Retinal pigment epithelial cell (primary cell): Measurements from ENCODE around the gene IFT172.
A peak's percentile ranks its signal among the peaks of the same experiment; 100 is the strongest.
"Not testable (repeated sequence)": the region's sequence is repeated elsewhere in the genome, so short reads cannot be mapped to it uniquely, and the experiment has no call there.

Source experiments
- DNase-seq: peaks from one replicate; pipeline ENCODE4 v3.0.0-alpha.2; 2010; ENCODE audit warnings: low read depth
- H3K4me3 ChIP-seq: 2 replicates; pipeline ENCODE4 v1.5.1; 2011; ENCODE audit warnings: mild to moderate bottlenecking, low read length, control low read depth, moderate library complexity
- TF ChIP-seq, protein P1 (sequence below): conservative IDR thresholded peaks from 2 replicates; pipeline ENCODE4 v1.5.1; 2011; ENCODE audit warnings: low read depth, low read length, control low read depth, inconsistent platforms

The IFT172 gene, protein sequence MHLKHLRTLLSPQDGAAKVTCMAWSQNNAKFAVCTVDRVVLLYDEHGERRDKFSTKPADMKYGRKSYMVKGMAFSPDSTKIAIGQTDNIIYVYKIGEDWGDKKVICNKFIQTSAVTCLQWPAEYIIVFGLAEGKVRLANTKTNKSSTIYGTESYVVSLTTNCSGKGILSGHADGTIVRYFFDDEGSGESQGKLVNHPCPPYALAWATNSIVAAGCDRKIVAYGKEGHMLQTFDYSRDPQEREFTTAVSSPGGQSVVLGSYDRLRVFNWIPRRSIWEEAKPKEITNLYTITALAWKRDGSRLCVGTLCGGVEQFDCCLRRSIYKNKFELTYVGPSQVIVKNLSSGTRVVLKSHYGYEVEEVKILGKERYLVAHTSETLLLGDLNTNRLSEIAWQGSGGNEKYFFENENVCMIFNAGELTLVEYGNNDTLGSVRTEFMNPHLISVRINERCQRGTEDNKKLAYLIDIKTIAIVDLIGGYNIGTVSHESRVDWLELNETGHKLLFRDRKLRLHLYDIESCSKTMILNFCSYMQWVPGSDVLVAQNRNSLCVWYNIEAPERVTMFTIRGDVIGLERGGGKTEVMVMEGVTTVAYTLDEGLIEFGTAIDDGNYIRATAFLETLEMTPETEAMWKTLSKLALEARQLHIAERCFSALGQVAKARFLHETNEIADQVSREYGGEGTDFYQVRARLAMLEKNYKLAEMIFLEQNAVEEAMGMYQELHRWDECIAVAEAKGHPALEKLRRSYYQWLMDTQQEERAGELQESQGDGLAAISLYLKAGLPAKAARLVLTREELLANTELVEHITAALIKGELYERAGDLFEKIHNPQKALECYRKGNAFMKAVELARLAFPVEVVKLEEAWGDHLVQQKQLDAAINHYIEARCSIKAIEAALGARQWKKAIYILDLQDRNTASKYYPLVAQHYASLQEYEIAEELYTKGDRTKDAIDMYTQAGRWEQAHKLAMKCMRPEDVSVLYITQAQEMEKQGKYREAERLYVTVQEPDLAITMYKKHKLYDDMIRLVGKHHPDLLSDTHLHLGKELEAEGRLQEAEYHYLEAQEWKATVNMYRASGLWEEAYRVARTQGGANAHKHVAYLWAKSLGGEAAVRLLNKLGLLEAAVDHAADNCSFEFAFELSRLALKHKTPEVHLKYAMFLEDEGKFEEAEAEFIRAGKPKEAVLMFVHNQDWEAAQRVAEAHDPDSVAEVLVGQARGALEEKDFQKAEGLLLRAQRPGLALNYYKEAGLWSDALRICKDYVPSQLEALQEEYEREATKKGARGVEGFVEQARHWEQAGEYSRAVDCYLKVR (N-terminal part only)

DNA sequence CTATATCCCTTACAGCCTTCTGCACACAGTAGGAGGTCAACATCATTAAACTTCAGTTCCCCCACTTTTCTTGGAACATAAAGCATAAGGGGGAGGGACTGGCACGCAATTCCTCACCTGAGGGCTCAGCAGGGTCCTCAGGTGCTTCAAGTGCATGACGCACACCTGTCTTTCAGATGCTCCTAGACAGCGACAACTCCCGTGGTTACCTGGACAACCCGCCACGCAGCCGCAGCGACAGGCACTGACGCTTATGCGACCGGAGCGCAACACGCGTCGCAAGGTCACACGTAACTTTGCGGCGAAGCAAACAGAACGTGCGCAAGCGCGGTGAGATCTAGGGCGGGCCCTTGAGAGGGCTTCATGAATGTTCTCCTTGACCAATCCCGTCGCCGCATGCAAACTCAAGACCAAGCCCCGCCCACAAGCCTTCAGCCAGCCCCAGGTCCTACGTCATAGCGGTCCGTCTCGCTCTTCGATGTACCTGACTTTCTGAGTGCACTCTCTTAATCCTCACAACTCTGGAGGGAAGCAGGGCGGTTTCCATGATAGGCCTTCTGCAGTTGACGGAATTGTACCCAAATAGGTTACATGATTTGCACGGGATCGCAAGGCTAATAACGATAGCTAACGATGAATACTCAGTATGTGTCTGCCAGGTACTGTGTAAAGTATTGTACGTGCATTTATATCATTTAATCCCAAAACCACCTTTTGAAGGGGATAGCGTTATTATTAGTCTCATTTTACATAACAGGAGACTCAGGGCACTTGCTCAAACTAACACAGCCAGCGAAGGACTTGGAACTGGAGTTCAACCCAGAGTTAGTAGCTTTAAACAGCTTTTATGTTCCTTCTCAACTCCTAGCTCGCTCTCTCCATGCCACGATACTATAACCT is at the start of gene IFT172:
IFT172 (minus strand) TSS at position 246 of the 900 bp plus-strand sequence; CDS start at position 156, 90 bp downstream.
- TF ChIP-seq, protein P1, sequence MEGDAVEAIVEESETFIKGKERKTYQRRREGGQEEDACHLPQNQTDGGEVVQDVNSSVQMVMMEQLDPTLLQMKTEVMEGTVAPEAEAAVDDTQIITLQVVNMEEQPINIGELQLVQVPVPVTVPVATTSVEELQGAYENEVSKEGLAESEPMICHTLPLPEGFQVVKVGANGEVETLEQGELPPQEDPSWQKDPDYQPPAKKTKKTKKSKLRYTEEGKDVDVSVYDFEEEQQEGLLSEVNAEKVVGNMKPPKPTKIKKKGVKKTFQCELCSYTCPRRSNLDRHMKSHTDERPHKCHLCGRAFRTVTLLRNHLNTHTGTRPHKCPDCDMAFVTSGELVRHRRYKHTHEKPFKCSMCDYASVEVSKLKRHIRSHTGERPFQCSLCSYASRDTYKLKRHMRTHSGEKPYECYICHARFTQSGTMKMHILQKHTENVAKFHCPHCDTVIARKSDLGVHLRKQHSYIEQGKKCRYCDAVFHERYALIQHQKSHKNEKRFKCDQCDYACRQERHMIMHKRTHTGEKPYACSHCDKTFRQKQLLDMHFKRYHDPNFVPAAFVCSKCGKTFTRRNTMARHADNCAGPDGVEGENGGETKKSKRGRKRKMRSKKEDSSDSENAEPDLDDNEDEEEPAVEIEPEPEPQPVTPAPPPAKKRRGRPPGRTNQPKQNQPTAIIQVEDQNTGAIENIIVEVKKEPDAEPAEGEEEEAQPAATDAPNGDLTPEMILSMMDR: no peak
- DNase-seq: peak; percentile 98
- H3K4me3 ChIP-seq: peak within 1 kb of the TSS; percentile 67

DNA sequence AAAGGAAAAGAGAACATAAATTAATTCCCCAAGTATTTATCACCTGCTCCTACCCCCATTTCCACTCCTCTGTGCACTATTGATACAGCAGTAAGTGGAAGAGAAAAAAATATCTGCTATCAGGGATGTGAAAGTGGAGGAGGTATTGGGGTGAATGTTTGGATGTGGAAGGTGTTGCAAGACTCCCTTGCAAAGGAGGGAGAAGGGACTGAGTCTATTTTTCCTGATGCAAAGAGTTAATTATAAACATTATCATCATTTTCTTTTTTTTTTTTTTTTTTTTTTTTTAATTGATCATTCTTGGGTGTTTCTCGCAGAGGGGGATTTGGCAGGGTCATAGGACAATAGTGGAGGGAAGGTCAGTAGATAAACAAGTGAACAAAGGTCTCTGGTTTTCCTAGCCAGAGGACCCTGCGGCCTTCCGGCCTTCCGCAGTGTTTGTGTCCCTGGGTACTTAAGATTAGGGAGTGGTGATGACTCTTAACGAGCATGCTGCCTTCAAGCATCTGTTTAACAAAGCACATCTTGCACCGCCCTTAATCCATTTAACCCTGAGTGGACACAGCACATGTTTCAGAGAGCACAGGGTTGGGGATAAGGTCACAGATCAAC is 49.4 kb upstream of the IFT172 start:
- DNase-seq, H3K4me3 ChIP-seq: not testable (repeated sequence)

DNA sequence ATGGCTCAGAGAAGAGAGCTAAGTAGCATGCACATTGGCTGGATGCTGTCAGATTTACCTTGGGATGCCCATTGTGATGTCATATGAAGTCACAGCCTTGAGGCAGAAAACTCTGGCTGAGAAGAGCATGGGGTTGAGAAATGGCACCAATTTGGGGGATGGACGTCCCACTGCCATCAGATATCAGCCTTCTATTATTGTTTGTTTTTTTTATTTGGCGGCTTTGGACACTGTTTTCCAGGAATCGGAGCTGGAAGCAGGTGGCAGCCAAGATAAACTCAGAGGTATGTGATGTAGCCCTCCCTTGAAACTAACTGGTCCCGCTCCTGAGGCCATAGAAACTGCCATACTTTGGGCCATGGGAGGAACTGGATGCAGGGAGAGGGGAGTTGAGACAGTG is 47.7 kb upstream of the IFT172 start:
- H3K4me3 ChIP-seq: no peak overlapping the region
- TF ChIP-seq, protein P1: no peak
- no peak for DNase-seq

DNA sequence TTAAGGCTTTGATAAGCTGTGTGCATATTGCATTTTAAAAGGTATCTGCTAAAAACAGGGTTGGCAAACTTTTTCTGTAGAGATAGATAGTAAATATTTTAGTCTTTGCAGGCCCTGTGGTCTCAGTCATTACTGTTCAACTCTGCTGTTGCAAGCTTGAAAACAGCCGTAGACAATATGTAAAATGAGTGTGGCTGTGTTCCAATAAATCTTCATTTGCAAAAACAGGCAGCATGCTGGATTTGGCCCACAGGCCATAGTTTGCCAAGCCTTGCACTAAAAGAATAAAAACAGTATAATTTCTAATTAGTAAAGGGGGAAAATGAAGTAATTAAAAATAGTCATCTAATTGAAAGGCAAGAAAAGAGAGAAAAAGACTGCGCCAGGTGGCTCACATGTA is 42.4 kb upstream of the IFT172 start:
- DNase-seq: no peak
- TF ChIP-seq, protein P1: no peak

DNA sequence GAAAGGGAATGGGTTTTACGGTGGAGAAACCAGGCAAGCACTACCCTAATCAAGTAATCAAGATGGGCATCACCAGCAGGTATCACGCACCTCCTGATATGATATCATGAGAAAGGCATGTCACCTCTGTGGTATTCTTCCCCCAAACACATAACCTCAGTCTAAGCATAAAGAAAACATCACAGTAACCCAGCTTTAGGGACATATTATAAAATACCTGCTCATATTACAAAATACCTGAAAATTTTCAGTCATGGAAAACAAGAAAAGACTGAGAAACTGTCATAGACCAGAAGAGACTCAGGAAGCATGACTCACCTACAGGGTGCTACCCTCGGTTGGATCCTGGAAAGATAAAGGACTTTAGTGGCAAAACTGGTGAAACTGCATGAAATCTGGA is 37.6 kb upstream of the IFT172 start:
- H3K4me3 ChIP-seq: no peak overlapping the region
- TF ChIP-seq, protein P1: no peak
- DNase-seq: no peak

More for the DNA sequence above, 42.4 kb upstream of the IFT172 start:
- no peak overlapping the region for H3K4me3 ChIP-seq

DNA sequence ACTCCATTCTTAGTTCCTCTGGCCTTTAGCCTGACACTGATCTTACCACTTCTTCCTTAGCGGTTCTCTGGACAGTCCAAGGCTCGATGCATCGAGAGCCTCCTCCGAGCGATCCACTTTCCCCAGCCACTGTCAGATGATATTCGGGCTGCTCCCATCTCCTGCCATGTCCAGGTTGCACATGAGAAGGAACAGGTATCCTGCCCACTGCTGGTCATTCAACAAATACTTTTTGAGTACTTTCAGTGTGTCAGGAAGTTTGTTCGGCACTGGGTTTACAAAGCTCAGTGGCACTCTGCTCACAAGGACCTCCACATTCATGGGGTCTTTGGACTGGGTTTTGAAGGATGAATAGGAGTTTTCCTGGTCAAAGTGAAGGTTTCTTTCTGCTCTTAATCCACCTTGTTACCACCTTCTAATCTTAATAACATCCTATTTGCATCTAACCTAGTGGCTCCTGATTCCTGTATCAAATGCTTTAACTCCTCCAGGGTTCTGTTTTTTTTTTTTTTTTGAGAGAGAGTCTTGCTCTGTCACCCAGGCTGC is 32.9 kb upstream of the IFT172 start:
- no peak overlapping the region for H3K4me3 ChIP-seq
- DNase-seq: no peak
- TF ChIP-seq, protein P1: peak; percentile 4
